CD14-positive monocyte (primary cell): ENCODE results near the gene RBM18. TPM values are rescaled to one million over a fixed set of nuclear protein-coding genes. Genes with fewer than 3 reads are reported as not detected.

Source experiments
- DNase-seq, 3 donors: peaks; one replicate each; pipeline ENCODE4 v3.0.0-alpha.2; 2011 to 2022
- H2AFZ ChIP-seq: 2 replicates; pipeline ENCODE4 v1.6.0; 2012; ENCODE audit warnings: mild to moderate bottlenecking, low read depth, low read length, inconsistent platforms; ENCODE audit not compliant: insufficient read depth, poor library complexity, severe bottlenecking
- H3K27ac ChIP-seq, 2 donors: 1 replicate in 1 of 2; 2 replicates in 1 of 2; pipeline ENCODE4 v1.5.1; 2012 to 2013; ENCODE audit warnings: low read length in 2 of 2, control low read depth in 1 of 2, inconsistent platforms in 1 of 2, low read depth in 1 of 2, mild to moderate bottlenecking in 1 of 2
- H3K27me3 ChIP-seq, 2 donors: one replicate each; pipeline versions ENCODE4 v1.6.0 to v1.6.1; 2011 to 2013; ENCODE audit warnings: low read length in 2 of 2; ENCODE audit not compliant: control insufficient read depth in 2 of 2, insufficient read depth in 2 of 2
- H3K36me3 ChIP-seq, 2 donors: replicated peaks in 1 of 2; 1 replicate in 1 of 2; 2 replicates in 1 of 2; pipeline versions ENCODE4 v1.5.1 to v1.6.1; 2012 to 2013; ENCODE audit warnings: low read length in 2 of 2, control low read depth in 1 of 2, inconsistent platforms in 1 of 2, mild to moderate bottlenecking in 1 of 2; ENCODE audit not compliant: insufficient read depth in 2 of 2, control insufficient read depth in 1 of 2
- H3K4me1 ChIP-seq, 2 donors: 1 replicate in 1 of 2; 2 replicates in 1 of 2; pipeline versions ENCODE4 v1.5.1 to v1.6.1; 2012 to 2013; ENCODE audit warnings: low read length in 2 of 2, control low read depth in 1 of 2, inconsistent platforms in 1 of 2, mild to moderate bottlenecking in 1 of 2, moderate library complexity in 1 of 2; ENCODE audit not compliant: insufficient read depth in 2 of 2, control insufficient read depth in 1 of 2
- H3K4me2 ChIP-seq: replicated peaks from 2 replicates; pipeline ENCODE3; 2012; ENCODE audit warnings: low read length, moderate library complexity, mild to moderate bottlenecking; ENCODE audit not compliant: poor library complexity, severe bottlenecking; ENCODE audit errors: extremely low read depth
- H3K4me3 ChIP-seq, 3 experiments: fragments of 200-600 bp in 1 of 3; sonication (generic) in 1 of 3; replicated peaks in 1 of 3; 1 replicate in 2 of 3; 2 replicates in 1 of 3; pipeline ENCODE4 v1.5.1; 2011 to 2013; ENCODE audit warnings: low read length in 3 of 3, mild to moderate bottlenecking in 3 of 3, control low read depth in 2 of 3, low read depth in 2 of 3, inconsistent platforms in 1 of 3, moderate library complexity in 1 of 3
- H3K79me2 ChIP-seq: 2 replicates; pipeline ENCODE4 v1.6.0; 2012; ENCODE audit warnings: mild to moderate bottlenecking, control low read depth, inconsistent platforms, low read length, moderate library complexity; ENCODE audit not compliant: insufficient read depth
- H3K9ac ChIP-seq: 2 replicates; pipeline ENCODE4 v1.6.0; 2017; ENCODE audit warnings: low read length, mild to moderate bottlenecking; ENCODE audit not compliant: insufficient read depth, poor library complexity, severe bottlenecking
- H3K9me3 ChIP-seq, 2 donors: replicated peaks in 1 of 2; 1 replicate in 1 of 2; 2 replicates in 1 of 2; pipeline versions ENCODE4 v1.5.1 to v1.6.1; 2012 to 2013; ENCODE audit warnings: low read length in 2 of 2, control low read depth in 1 of 2; ENCODE audit not compliant: control insufficient read depth in 1 of 2, insufficient read depth in 1 of 2
- H4K20me1 ChIP-seq: 2 replicates; pipeline ENCODE4 v1.6.0; 2012; ENCODE audit warnings: mild to moderate bottlenecking, low read length, control low read depth, moderate library complexity; ENCODE audit not compliant: insufficient read depth
- H3K27ac Mint-ChIP-seq, 7 donors: one replicate each; pipeline ENCODE4 v1.8.0; 2020; ENCODE audit warnings: mild to moderate bottlenecking in 7 of 7, mixed read lengths in 7 of 7, moderate library complexity in 6 of 7, inconsistent platforms in 2 of 7
- H3K27me3 Mint-ChIP-seq, 3 donors: one replicate each; pipeline ENCODE4 v1.8.0; 2021 to 2022; ENCODE audit warnings: low read depth in 3 of 3, mild to moderate bottlenecking in 3 of 3, mixed read lengths in 3 of 3, moderate library complexity in 3 of 3, inconsistent platforms in 1 of 3
- H3K36me3 Mint-ChIP-seq, 2 donors: one replicate each; pipeline ENCODE4 v1.8.0; 2020; ENCODE audit warnings: mixed read lengths in 2 of 2, inconsistent platforms in 1 of 2, mild to moderate bottlenecking in 1 of 2
- H3K4me1 Mint-ChIP-seq: one replicate; pipeline ENCODE4 v1.8.0; 2020; ENCODE audit warnings: mild to moderate bottlenecking, mixed read lengths
- H3K4me3 Mint-ChIP-seq, 2 donors: one replicate each; pipeline ENCODE4 v1.8.0; 2020; ENCODE audit warnings: mild to moderate bottlenecking in 2 of 2, mixed read lengths in 2 of 2, moderate library complexity in 1 of 2
- H3K9me3 Mint-ChIP-seq, 7 donors: one replicate each; pipeline ENCODE4 v1.8.0; 2020 to 2022; ENCODE audit warnings: mixed read lengths in 7 of 7, mild to moderate bottlenecking in 6 of 7, moderate library complexity in 6 of 7, inconsistent platforms in 2 of 7
- WGBS: methylation state at CpG from one replicate; pipeline ENCODE4 v1.1.5; 2013; ENCODE audit warnings: missing lambda C conversion rate; ENCODE audit not compliant: insufficient coverage; 5-methylcytosine and 5-hydroxymethylcytosine counted together
- intact Hi-C, 2 donors: fragments of 100-400 bp; cut with micrococcal nuclease; formaldehyde crosslinking; loops; one replicate each; pipeline versions ENCODE4 v1.15.0 to v1.15.1; 2023
- polyA plus RNA-seq, 3 donors: library from polyadenylated mRNA; depleted of rRNA in 1 of 3; unstranded in 2 of 3; stranded (reverse) in 1 of 3; fragments of 300-500 nt in 2 of 3; fragments of >200 nt in 1 of 3; fragmentation: Illumina TruSeq in 2 of 3; gene quantifications; 1 replicate in 2 of 3; 2 replicates in 1 of 3; pipeline ENCODE4 v1.2.3, GENCODE V29; 2012 to 2021
- TF ChIP-seq, protein P1 (sequence below): fragments of 200-600 bp; IDR thresholded peaks from one replicate; pipeline ENCODE4 v1.8.0; 2022; ENCODE audit warnings: antibody characterized with exemption, mild to moderate bottlenecking

The RBM18 gene
- polyA plus RNA-seq, 3 donors: 10.4 to 26.3 (median 25.3) TPM

- H3K36me3 ChIP-seq: no peaks in the 10 kb centered on the region
- H3K27me3 Mint-ChIP-seq: peaks cover 27 to 47% (median 38%) of the 10 kb centered on the region in 3 donors
- no peaks in the 10 kb centered on the region for H3K79me2 ChIP-seq
- no peaks in the 10 kb centered on the region for H3K36me3 Mint-ChIP-seq
- peaks cover 0 to 16% (median 5%) of the 10 kb centered on the region in 7 donors for H3K9me3 Mint-ChIP-seq
- H3K4me1 ChIP-seq: peaks cover 0 to 6% of the 10 kb centered on the region in 2 donors
- peaks cover 0 to 13% of the 10 kb centered on the region in 2 donors for H3K9me3 ChIP-seq
- peak overlapping the region; percentile 61 to 84 for H3K4me3 Mint-ChIP-seq
- no peaks in the 10 kb centered on the region for H4K20me1 ChIP-seq
- peaks cover 13% of the 10 kb centered on the region for H3K4me1 Mint-ChIP-seq
- no peak overlapping the region for H3K27ac ChIP-seq
- H3K27me3 ChIP-seq: peaks cover 36 to 56% of the 10 kb centered on the region in 2 donors
- H2AFZ ChIP-seq: no peak overlapping the region
- H3K4me3 ChIP-seq: peak overlapping the region in 1 of 3 experiments; percentile 36
- H3K9ac ChIP-seq: no peak overlapping the region
- peak overlapping the region; percentile 56 for H3K4me2 ChIP-seq
- under 1% methylated on average over 32 of the region's 38 CpGs for WGBS
- no peak overlapping the region for H3K27ac Mint-ChIP-seq
- no peak for DNase-seq
- intact Hi-C loops: no loop called here
- TF ChIP-seq, protein P1, sequence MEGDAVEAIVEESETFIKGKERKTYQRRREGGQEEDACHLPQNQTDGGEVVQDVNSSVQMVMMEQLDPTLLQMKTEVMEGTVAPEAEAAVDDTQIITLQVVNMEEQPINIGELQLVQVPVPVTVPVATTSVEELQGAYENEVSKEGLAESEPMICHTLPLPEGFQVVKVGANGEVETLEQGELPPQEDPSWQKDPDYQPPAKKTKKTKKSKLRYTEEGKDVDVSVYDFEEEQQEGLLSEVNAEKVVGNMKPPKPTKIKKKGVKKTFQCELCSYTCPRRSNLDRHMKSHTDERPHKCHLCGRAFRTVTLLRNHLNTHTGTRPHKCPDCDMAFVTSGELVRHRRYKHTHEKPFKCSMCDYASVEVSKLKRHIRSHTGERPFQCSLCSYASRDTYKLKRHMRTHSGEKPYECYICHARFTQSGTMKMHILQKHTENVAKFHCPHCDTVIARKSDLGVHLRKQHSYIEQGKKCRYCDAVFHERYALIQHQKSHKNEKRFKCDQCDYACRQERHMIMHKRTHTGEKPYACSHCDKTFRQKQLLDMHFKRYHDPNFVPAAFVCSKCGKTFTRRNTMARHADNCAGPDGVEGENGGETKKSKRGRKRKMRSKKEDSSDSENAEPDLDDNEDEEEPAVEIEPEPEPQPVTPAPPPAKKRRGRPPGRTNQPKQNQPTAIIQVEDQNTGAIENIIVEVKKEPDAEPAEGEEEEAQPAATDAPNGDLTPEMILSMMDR: no peak
Observed at GRCh38 chr9:122228191-122228567, 36.5 kb downstream of the RBM18 start.

DNA sequence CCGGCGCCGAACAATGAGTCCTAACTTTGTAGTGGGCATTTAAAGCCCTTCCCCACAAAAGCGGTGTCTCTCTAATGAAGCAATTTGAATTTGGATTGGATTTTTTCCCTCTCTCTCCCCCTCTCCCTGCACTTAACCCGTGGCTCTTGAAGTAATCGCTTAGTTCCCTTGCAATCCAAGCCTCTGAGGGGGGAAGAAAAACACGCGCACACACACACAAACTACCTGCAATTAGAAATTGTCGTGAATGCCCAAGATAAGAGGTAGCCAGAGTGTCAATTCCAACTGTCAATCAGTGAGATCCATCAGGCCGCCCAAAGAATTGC lies 37.1 kb downstream of the RBM18 start:
- peak overlapping the region in 1 of 2 donors; percentile 67 for H3K4me3 Mint-ChIP-seq

More for the DNA sequence above, 37.1 kb downstream of the RBM18 start:
- peaks cover 0 to 6% of the 10 kb centered on the region in 2 donors for H3K4me1 ChIP-seq
- peaks cover 0 to 13% of the 10 kb centered on the region in 2 donors for H3K9me3 ChIP-seq
- H3K9ac ChIP-seq: no peak overlapping the region
- intact Hi-C loops: no loop called here
- peaks cover 18% of the 10 kb centered on the region for H3K4me1 Mint-ChIP-seq
- WGBS: 80% methylated on average over 1 of the region's 10 CpGs
- no peaks in the 10 kb centered on the region for H3K36me3 ChIP-seq
- no peak overlapping the region for H3K27ac ChIP-seq
- no peak overlapping the region for H3K4me2 ChIP-seq
- H3K4me3 ChIP-seq: no peak overlapping the region
- H3K27ac Mint-ChIP-seq: no peak overlapping the region
- H3K9me3 Mint-ChIP-seq: peaks cover 0 to 16% (median 6%) of the 10 kb centered on the region in 7 donors
- H3K36me3 Mint-ChIP-seq: no peaks in the 10 kb centered on the region
- H3K79me2 ChIP-seq: no peaks in the 10 kb centered on the region
- H3K27me3 Mint-ChIP-seq: peaks cover 32 to 48% (median 42%) of the 10 kb centered on the region in 3 donors
- no peak for DNase-seq
- H3K27me3 ChIP-seq: peaks cover 36 to 61% of the 10 kb centered on the region in 2 donors
- TF ChIP-seq, protein P1: no peak
- no peaks in the 10 kb centered on the region for H4K20me1 ChIP-seq
- H2AFZ ChIP-seq: no peak overlapping the region
